Keratinocyte (primary cell): ENCODE data around the gene SFMBT1. TPM values are rescaled to one million over a fixed set of nuclear protein-coding genes. Genes with fewer than 3 reads are reported as not detected.

ENCODE experiments used
- DNase-seq: peaks from one replicate; pipeline ENCODE4 v3.0.0-alpha.2; 2011; ENCODE audit warnings: low read depth, missing footprints, low spot score
- FAIRE-seq: peaks from 2 replicates; lab custom pipeline; 2011; peaks lifted over from hg19 to GRCh38; lab: Jason Lieb, UNC
- H2AFZ ChIP-seq: 2 replicates; pipeline ENCODE4 v1.6.0; 2012; ENCODE audit warnings: low read length, control low read depth, inconsistent platforms; ENCODE audit not compliant: control insufficient read depth
- H3K27ac ChIP-seq: 2 replicates; pipeline ENCODE4 v1.5.1; 2011; ENCODE audit warnings: low read length; ENCODE audit not compliant: control insufficient read depth, insufficient read depth
- H3K27me3 ChIP-seq: 3 replicates; pipeline ENCODE4 v1.6.0; 2011; ENCODE audit warnings: low read length; ENCODE audit not compliant: control insufficient read depth, insufficient read depth; ENCODE audit errors: extremely low read depth
- H3K36me3 ChIP-seq, 2 experiments: 2 replicates in 1 of 2; 3 replicates in 1 of 2; pipeline ENCODE4 v1.5.1; 2011; ENCODE audit warnings: low read length in 2 of 2, mild to moderate bottlenecking in 1 of 2; ENCODE audit not compliant: control insufficient read depth in 2 of 2, insufficient read depth in 2 of 2; ENCODE audit errors: extremely low read depth in 1 of 2
- H3K4me1 ChIP-seq: 3 replicates; pipeline ENCODE4 v1.5.1; 2011; ENCODE audit warnings: low read length; ENCODE audit not compliant: control insufficient read depth, insufficient read depth; ENCODE audit errors: extremely low read depth
- H3K4me2 ChIP-seq: 3 replicates; pipeline ENCODE4 v1.6.0; 2011; ENCODE audit warnings: low read depth, low read length; ENCODE audit not compliant: control insufficient read depth, insufficient read depth; ENCODE audit errors: extremely low read depth
- H3K4me3 ChIP-seq, 3 experiments: fragments of 200-600 bp in 1 of 3; sonication (generic) in 1 of 3; 2 replicates in 2 of 3; 3 replicates in 1 of 3; pipeline ENCODE4 v1.5.1; 2011 to 2016; ENCODE audit warnings: low read length in 3 of 3, mild to moderate bottlenecking in 3 of 3, control low read depth in 2 of 3, inconsistent platforms in 1 of 3, low read depth in 1 of 3, mixed read lengths in 1 of 3, mixed run types in 1 of 3, moderate library complexity in 1 of 3; ENCODE audit not compliant: control insufficient read depth in 2 of 3, insufficient read depth in 2 of 3; ENCODE audit errors: extremely low read depth in 1 of 3
- H3K79me2 ChIP-seq: 2 replicates; pipeline ENCODE4 v1.6.0; 2012; ENCODE audit warnings: low read length; ENCODE audit not compliant: control insufficient read depth, insufficient read depth
- H3K9ac ChIP-seq: 3 replicates; pipeline ENCODE4 v1.6.0; 2011; ENCODE audit warnings: low read length; ENCODE audit not compliant: control insufficient read depth, insufficient read depth; ENCODE audit errors: extremely low read depth
- H3K9me1 ChIP-seq: 3 replicates; pipeline ENCODE4 v1.6.0; 2011; ENCODE audit warnings: low read length; ENCODE audit not compliant: control insufficient read depth, insufficient read depth; ENCODE audit errors: extremely low read depth
- H3K9me3 ChIP-seq: 2 replicates; pipeline ENCODE4 v1.5.1; 2012; ENCODE audit warnings: low read depth, low read length; ENCODE audit not compliant: control insufficient read depth
- H4K20me1 ChIP-seq: 3 replicates; pipeline ENCODE4 v1.6.0; 2011; ENCODE audit warnings: low read length; ENCODE audit not compliant: control insufficient read depth, insufficient read depth; ENCODE audit errors: extremely low read depth
- EZH2 ChIP-seq: IDR thresholded peaks from one replicate; pipeline ENCODE4 v1.6.1; 2012; ENCODE audit warnings: inconsistent platforms, mild to moderate bottlenecking, low read length, moderate library complexity
- dilution Hi-C: fragments of 300-500 bp; cut with MboI; formaldehyde crosslinking; loops from one replicate; pipeline ENCODE4 v1.7.0; 2020; ENCODE audit warnings: low sequenced_read_pairs; ENCODE audit not compliant: extremely low pct_ligation_motif_present
- polyA plus RNA-seq, 5 experiments: library from polyadenylated mRNA; depleted of rRNA in 3 of 5; stranded (reverse) in 3 of 5; stranded (forward) in 1 of 5; unstranded in 1 of 5; fragments of >200 nt; gene quantifications; 1 replicate in 1 of 5; 2 replicates in 3 of 5; 3 replicates in 1 of 5; pipeline versions ENCODE4 v1.2.1 to v1.2.3, GENCODE V29; 2011 to 2012; ENCODE audit warnings: missing spikeins in 2 of 5, low read depth in 1 of 5, low replicate concordance in 1 of 5
- TF ChIP-seq, protein P1 (sequence below), 3 experiments: IDR thresholded peaks in 1 of 3; conservative IDR thresholded peaks in 1 of 3; optimal IDR thresholded peaks in 1 of 3; 2 replicates in 2 of 3; 3 replicates in 1 of 3; pipeline versions ENCODE3 to v1.5.1; 2011; ENCODE audit warnings: low read length in 3 of 3, mild to moderate bottlenecking in 3 of 3, moderate library complexity in 2 of 3, control low read depth in 1 of 3, inconsistent platforms in 1 of 3; ENCODE audit not compliant: insufficient read depth in 2 of 3; ENCODE audit errors: extremely low read depth in 1 of 3

The SFMBT1 gene
- polyA plus RNA-seq, 1 donor (not counting 4 experiments of a cell fraction or from before 2014, with no cell fraction given) = 4.1 TPM

GRCh38 chr3:53081318-53081717, 35.4 kb upstream of the SFMBT1 start:
- H3K36me3 ChIP-seq = no peaks in the 10 kb centered on the region
- H3K4me3 ChIP-seq = no peak overlapping the region
- no peaks in the 10 kb centered on the region for H3K9me1 ChIP-seq
- H3K4me2 ChIP-seq = no peak overlapping the region
- no peaks in the 10 kb centered on the region for H4K20me1 ChIP-seq
- H3K9me3 ChIP-seq = no peaks in the 10 kb centered on the region
- H3K4me1 ChIP-seq = no peaks in the 10 kb centered on the region
- H3K27me3 ChIP-seq = no peaks in the 10 kb centered on the region
- no peak overlapping the region for H3K9ac ChIP-seq
- dilution Hi-C loops = no loop called here
- TF ChIP-seq, protein P1, sequence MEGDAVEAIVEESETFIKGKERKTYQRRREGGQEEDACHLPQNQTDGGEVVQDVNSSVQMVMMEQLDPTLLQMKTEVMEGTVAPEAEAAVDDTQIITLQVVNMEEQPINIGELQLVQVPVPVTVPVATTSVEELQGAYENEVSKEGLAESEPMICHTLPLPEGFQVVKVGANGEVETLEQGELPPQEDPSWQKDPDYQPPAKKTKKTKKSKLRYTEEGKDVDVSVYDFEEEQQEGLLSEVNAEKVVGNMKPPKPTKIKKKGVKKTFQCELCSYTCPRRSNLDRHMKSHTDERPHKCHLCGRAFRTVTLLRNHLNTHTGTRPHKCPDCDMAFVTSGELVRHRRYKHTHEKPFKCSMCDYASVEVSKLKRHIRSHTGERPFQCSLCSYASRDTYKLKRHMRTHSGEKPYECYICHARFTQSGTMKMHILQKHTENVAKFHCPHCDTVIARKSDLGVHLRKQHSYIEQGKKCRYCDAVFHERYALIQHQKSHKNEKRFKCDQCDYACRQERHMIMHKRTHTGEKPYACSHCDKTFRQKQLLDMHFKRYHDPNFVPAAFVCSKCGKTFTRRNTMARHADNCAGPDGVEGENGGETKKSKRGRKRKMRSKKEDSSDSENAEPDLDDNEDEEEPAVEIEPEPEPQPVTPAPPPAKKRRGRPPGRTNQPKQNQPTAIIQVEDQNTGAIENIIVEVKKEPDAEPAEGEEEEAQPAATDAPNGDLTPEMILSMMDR (optimal IDR thresholded peaks at IDR 0.05 in 1 of 3, IDR thresholded peaks at IDR 0.05 in 1 of 3, conservative IDR thresholded peaks at IDR 0.05 in 1 of 3; ENCODE audit: extremely low read depth in 1 of 3, insufficient read depth in 2 of 3, low read length in 3 of 3) = no peak
- no peak for TF ChIP-seq EZH2
- FAIRE-seq (no peak), DNase-seq (no peak)
- H3K79me2 ChIP-seq = no peaks in the 10 kb centered on the region
- H3K27ac ChIP-seq = no peak overlapping the region
- H2AFZ ChIP-seq = no peak overlapping the region

DNA sequence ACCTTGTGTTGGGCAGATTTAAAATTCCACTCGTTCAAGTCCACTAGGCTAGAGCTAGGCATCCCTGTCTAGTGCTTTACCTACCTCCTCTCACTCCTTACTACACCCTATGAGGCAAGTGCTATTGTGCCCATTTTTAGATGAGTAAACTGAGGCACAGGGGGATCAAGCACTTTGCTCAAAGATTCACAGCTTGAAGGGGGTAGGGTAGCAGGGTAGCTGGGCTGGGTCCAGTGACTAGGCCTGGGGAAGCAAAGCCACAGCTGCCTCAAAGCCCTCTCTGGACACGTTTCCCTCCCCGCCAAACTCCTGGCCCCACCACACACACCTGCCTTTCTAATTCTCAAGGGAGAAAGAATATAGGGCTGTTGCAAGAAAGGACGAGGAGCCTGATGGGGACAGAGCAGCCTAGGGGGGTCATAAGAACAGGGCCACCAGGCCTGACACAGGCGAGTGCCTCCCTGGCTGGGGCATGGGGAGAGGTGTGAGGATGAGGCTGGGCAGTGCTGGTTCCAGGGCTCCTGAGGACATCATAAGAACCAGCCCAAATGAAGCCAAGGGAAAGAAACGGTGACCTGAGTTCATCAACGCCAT, 34.8 kb upstream of the SFMBT1 start:
- Histone ChIP-seq H4K20me1 (no peaks in the 10 kb centered on the region), H3K9me3 (no peaks in the 10 kb centered on the region), H3K27me3 (no peaks in the 10 kb centered on the region), H2AFZ (no peak overlapping the region), H3K4me2 (no peak overlapping the region), H3K4me1 (no peaks in the 10 kb centered on the region), H3K9ac (no peak overlapping the region), H3K27ac (no peak overlapping the region), H3K79me2 (no peaks in the 10 kb centered on the region), H3K9me1 (no peaks in the 10 kb centered on the region), H3K36me3 (no peaks in the 10 kb centered on the region), H3K4me3 (no peak overlapping the region)
- TF ChIP-seq EZH2 = no peak
- TF ChIP-seq, protein P1 (optimal IDR thresholded peaks at IDR 0.05 in 1 of 3, IDR thresholded peaks at IDR 0.05 in 1 of 3, conservative IDR thresholded peaks at IDR 0.05 in 1 of 3; ENCODE audit: extremely low read depth in 1 of 3, insufficient read depth in 2 of 3, low read length in 3 of 3) = no peak
- FAIRE-seq (no peak), DNase-seq (no peak)
- dilution Hi-C loops = no loop called here
